Measurements from ENCODE around the gene ATP9B. TPM values are rescaled to one million over a fixed set of nuclear protein-coding genes. Genes with fewer than 3 reads are reported as not detected.

Gene ATP9B
- total RNA-seq, 2 experiments from 2014 or later = 61.9 to 63.5 TPM

- Mint-ChIP-seq H3K36me3 (ENCODE audit: low read depth) (peaks cover 25% of the 10 kb centered on the region), H3K27ac (no peak overlapping the region), H3K4me3 (no peak overlapping the region), H3K4me1 (ENCODE audit: low read depth) (peaks cover 9% of the 10 kb centered on the region), H3K27me3 (no peaks in the 10 kb centered on the region), H3K9me3 (no peaks in the 10 kb centered on the region)
- Histone ChIP-seq H3K36me3 (ENCODE audit: insufficient read depth, low read length) (peaks cover 17% of the 10 kb centered on the region), H3K27ac (ENCODE audit: low read depth in 1 of 2, low read length in 2 of 2) (no peak overlapping the region), H3K4me3 (ENCODE audit: low read length) (no peak overlapping the region), H3K9me3 (ENCODE audit: control insufficient read depth in 1 of 2, insufficient read depth in 1 of 2, low read length in 2 of 2) (peaks cover 0 to 5% of the 10 kb centered on the region in 2 experiments), H3K27me3 (ENCODE audit: control insufficient read depth in 1 of 2, insufficient read depth in 2 of 2, low read length in 2 of 2) (no peaks in the 10 kb centered on the region), H3K4me1 (ENCODE audit: insufficient read depth, low read length) (peaks cover 10% of the 10 kb centered on the region)
- ATAC-seq (ENCODE audit: poor library complexity) (no peak), DNase-seq (no peak)
- ChIA-PET POLR2A (no interaction called here), CTCF (no interaction called here)
- intact Hi-C loops (cut with DNase I, micrococcal nuclease) = loop anchor here in 1 of 2 experiments (5.0 kb wide), 1 partner anchor 268 kb away; no protein-coding TSS in a partner anchor
- no peak for TF ChIP-seq CTCF (IDR thresholded peaks at IDR 0.05)
Observed at GRCh38 chr18:79250301-79250981, 181.2 kb downstream of the ATP9B start.

GRCh38 chr18:79251021-79251420, 181.8 kb downstream of the ATP9B start:
- no peak for TF ChIP-seq CTCF (IDR thresholded peaks at IDR 0.05)
- DNase-seq (no peak), ATAC-seq (ENCODE audit: poor library complexity) (no peak)
- H3K9me3 ChIP-seq (ENCODE audit: control insufficient read depth in 1 of 2, insufficient read depth in 1 of 2, low read length in 2 of 2) = no peaks in the 10 kb centered on the region
- no peak overlapping the region for H3K27ac Mint-ChIP-seq
- CTCF ChIA-PET = no interaction called here
- peaks cover 6% of the 10 kb centered on the region for H3K4me1 ChIP-seq (ENCODE audit: insufficient read depth, low read length)
- no peak overlapping the region for H3K27ac ChIP-seq (ENCODE audit: low read depth in 1 of 2, low read length in 2 of 2)
- peaks cover 29% of the 10 kb centered on the region for H3K36me3 Mint-ChIP-seq (ENCODE audit: low read depth)
- no peaks in the 10 kb centered on the region for H3K27me3 Mint-ChIP-seq
- no peak overlapping the region for H3K4me3 Mint-ChIP-seq
- POLR2A ChIA-PET = no interaction called here
- H3K4me3 ChIP-seq (ENCODE audit: low read length) = no peak overlapping the region
- H3K4me1 Mint-ChIP-seq (ENCODE audit: low read depth) = peaks cover 8% of the 10 kb centered on the region
- no peaks in the 10 kb centered on the region for H3K9me3 Mint-ChIP-seq
- peaks cover 17% of the 10 kb centered on the region for H3K36me3 ChIP-seq (ENCODE audit: insufficient read depth, low read length)
- no peaks in the 10 kb centered on the region for H3K27me3 ChIP-seq (ENCODE audit: control insufficient read depth in 1 of 2, insufficient read depth in 2 of 2, low read length in 2 of 2)
- intact Hi-C loops (cut with DNase I, micrococcal nuclease) = loop anchor here in 1 of 2 experiments (5.0 kb wide), 1 partner anchor 269 kb away; no protein-coding TSS in a partner anchor

- peaks cover 23% of the 10 kb centered on the region for H3K36me3 ChIP-seq (ENCODE audit: insufficient read depth, low read length)
- no peaks in the 10 kb centered on the region for H3K27me3 Mint-ChIP-seq
- no peak overlapping the region for H3K27ac ChIP-seq (ENCODE audit: low read depth in 1 of 2, low read length in 2 of 2)
- H3K27me3 ChIP-seq (ENCODE audit: control insufficient read depth in 1 of 2, insufficient read depth in 2 of 2, low read length in 2 of 2) = no peaks in the 10 kb centered on the region
- H3K4me1 ChIP-seq (ENCODE audit: insufficient read depth, low read length) = no peaks in the 10 kb centered on the region
- H3K9me3 ChIP-seq (ENCODE audit: control insufficient read depth in 1 of 2, insufficient read depth in 1 of 2, low read length in 2 of 2) = no peaks in the 10 kb centered on the region
- ChIA-PET POLR2A (no interaction called here), CTCF (no interaction called here)
- H3K27ac Mint-ChIP-seq = no peak overlapping the region
- ATAC-seq (ENCODE audit: poor library complexity) (no peak), DNase-seq (no peak)
- H3K4me3 Mint-ChIP-seq = no peak overlapping the region
- intact Hi-C loops (cut with DNase I, micrococcal nuclease) = loop anchor here in 1 of 2 experiments (5.0 kb wide), 1 partner anchor 271 kb away; no protein-coding TSS in a partner anchor
- no peak for TF ChIP-seq CTCF (IDR thresholded peaks at IDR 0.05)
- H3K36me3 Mint-ChIP-seq (ENCODE audit: low read depth) = peaks cover 42% of the 10 kb centered on the region
- H3K9me3 Mint-ChIP-seq = no peaks in the 10 kb centered on the region
- no peaks in the 10 kb centered on the region for H3K4me1 Mint-ChIP-seq (ENCODE audit: low read depth)
- H3K4me3 ChIP-seq (ENCODE audit: low read length) = no peak overlapping the region
Observed at GRCh38 chr18:79252904-79253633, 183.9 kb downstream of the ATP9B start.

Data from CD4-positive, alpha-beta T cell (primary cell).